ENCODE measurements around the gene MUC4. TPM values are rescaled to one million over a fixed set of nuclear protein-coding genes. Genes with fewer than 3 reads are reported as not detected.

The MUC4 gene
- total and polyA plus RNA-seq, 2 experiments from 2014 or later: 1.3 TPM

- ATAC-seq: peak; percentile 59
- H3K27ac Mint-ChIP-seq: no peak overlapping the region
- peaks cover 3% of the 10 kb centered on the region for H3K27me3 Mint-ChIP-seq (ENCODE audit: insufficient read depth, low read depth, poor library complexity)
These were observed 106.4 kb downstream of the MUC4 start for GRCh38 chr3:195705081-195705991.

More at GRCh38 chr3:195705081-195705991, 106.4 kb downstream of the MUC4 start:
- DNase-seq (ENCODE audit: low spot score): no peak
- no peaks in the 10 kb centered on the region for H3K79me2 ChIP-seq (replicated peaks; ENCODE audit: insufficient read depth)
- no peak overlapping the region for H2AFZ ChIP-seq
- H3K4me2 ChIP-seq: no peak overlapping the region
- no peaks in the 10 kb centered on the region; the same call in 2 of the 3 replicates for H3K9me3 Mint-ChIP-seq
- H3K36me3 Mint-ChIP-seq (ENCODE audit: low read depth): no peaks in the 10 kb centered on the region
- no peaks in the 10 kb centered on the region for H3F3A ChIP-seq (replicated peaks; ENCODE audit: low read depth)
- TF ChIP-seq STAT1 (IDR thresholded peaks at IDR 0.05; ENCODE audit: unreplicated experiment) (no peak), NANOG (IDR thresholded peaks at IDR 0.05; ENCODE audit: borderline replicate concordance) (no peak), ZNF114 (CRISPR knock-in tag; IDR thresholded peaks at IDR 0.05) (no peak), CTCF (conservative IDR thresholded peaks at IDR 0.05; ENCODE audit: low read depth in 2 of 2) (no peak), ETS1 (IDR thresholded peaks at IDR 0.05) (no peak), ZNF462 (CRISPR knock-in tag; IDR thresholded peaks at IDR 0.05) (no peak), REST (IDR thresholded peaks at IDR 0.05; ENCODE audit: unreplicated experiment) (no peak)
- no peak overlapping the region for H3K4me3 Mint-ChIP-seq
- H3K36me3 ChIP-seq (ENCODE audit: insufficient read depth): no peaks in the 10 kb centered on the region
- H3K9me2 ChIP-seq (ENCODE audit: insufficient read depth): 0 out of 2 replicates have a peak, but pooled peaks cover 6% of the 10 kb centered on the region
- no peaks in the 10 kb centered on the region for H4K20me1 ChIP-seq (replicated peaks; ENCODE audit: insufficient read depth)
- H3K4me1 Mint-ChIP-seq: peaks cover 21% of the 10 kb centered on the region
- no peak overlapping the region for H3K4me3 ChIP-seq
- no peak overlapping the region for H3K27ac ChIP-seq (ENCODE audit: low read depth)
- H3K27me3 ChIP-seq (ENCODE audit: insufficient read depth): no peaks in the 10 kb centered on the region
- H3K4me1 ChIP-seq (ENCODE audit: insufficient read depth): no peaks in the 10 kb centered on the region
